Upper lobe of left lung (tissue), 6 donors: ENCODE measurements around the gene SH3PXD2A. TPM values are rescaled to one million over a fixed set of nuclear protein-coding genes. Genes with fewer than 3 reads are reported as not detected.

Experiments
- ATAC-seq, 2 donors: fragments of 200-7000 bp; cut with Tn5 transposase; one replicate each; pipeline ENCODE4 v1.9.1; 2022; ENCODE audit warnings: mild to moderate bottlenecking in 2 of 2, moderate library complexity in 2 of 2; ENCODE audit not compliant: low FRiP score in 2 of 2
- DNase-seq, 2 donors: peaks; one replicate each; pipeline ENCODE4 v3.0.0-alpha.2; 2019 to 2020
- H3K27ac ChIP-seq, 4 donors: fragments of 200-600 bp; sonication (generic); one replicate each; pipeline ENCODE4 v1.5.1; 2016 to 2019
- H3K27me3 ChIP-seq, 4 donors: fragments of 200-600 bp; sonication (generic); one replicate each; pipeline ENCODE4 v1.5.1; 2017 to 2019
- H3K36me3 ChIP-seq, 4 donors: fragments of 200-600 bp; sonication (generic); one replicate each; pipeline ENCODE4 v1.5.1; 2016 to 2019
- H3K4me1 ChIP-seq, 4 donors: fragments of 200-600 bp; sonication (generic); one replicate each; pipeline ENCODE4 v1.5.1; 2018 to 2019
- H3K4me3 ChIP-seq, 4 donors: fragments of 200-600 bp; sonication (generic); one replicate each; pipeline ENCODE4 v1.5.1; 2017 to 2019; ENCODE audit warnings: mild to moderate bottlenecking in 2 of 4, moderate library complexity in 1 of 4
- H3K9me3 ChIP-seq, 4 donors: fragments of 200-600 bp; sonication (generic); one replicate each; pipeline ENCODE4 v1.5.1; 2018 to 2019
- EP300 ChIP-seq, 4 donors: sonication (generic); formaldehyde crosslinking; IDR thresholded peaks; one replicate each; pipeline ENCODE4 v1.5.1; 2017; ENCODE audit warnings: antibody characterized with exemption in 4 of 4, control low read depth in 2 of 4
- POLR2A ChIP-seq, 4 donors: fragments of 450-650 bp; IDR thresholded peaks; one replicate each; pipeline ENCODE4 v1.5.1; 2016 to 2017; ENCODE audit warnings: antibody characterized with exemption in 4 of 4, mild to moderate bottlenecking in 2 of 4
- POLR2AphosphoS5 ChIP-seq, 2 donors: sonication (generic); formaldehyde crosslinking; IDR thresholded peaks; one replicate each; pipeline ENCODE4 v1.5.1; 2017; ENCODE audit warnings: antibody characterized with exemption in 2 of 2
- WGBS, 2 donors: methylation state at CpG; one replicate each; pipeline ENCODE4 v1.1.5; 2017 to 2018; 5-methylcytosine and 5-hydroxymethylcytosine counted together
- total RNA-seq, 6 donors: library from RNA; depleted of rRNA in 4 of 6; stranded (reverse); fragments of >200 nt in 4 of 6; gene quantifications; one replicate each; pipeline versions ENCODE4 v1.1.0 to v1.2.1, GENCODE V29; 2016 to 2021
- TF ChIP-seq, protein P1 (sequence below), 6 experiments: fragments of 450-650 bp in 4 of 6; fragments of 200-600 bp in 2 of 6; sonication (generic) in 2 of 6; IDR thresholded peaks; one replicate each; pipeline ENCODE4 v1.5.1; 2016 to 2019; ENCODE audit warnings: antibody characterized with exemption in 6 of 6
- donor health status: DM: no; HTN: no; CAD: no; lungs with moderate emphysema.
- donor health status: DM: no; HTN: yes; CAD: no; lungs with severe emphysema.

SH3PXD2A gene
- total RNA-seq, 6 donors from 2014 or later: 19.6 to 42.2 (median 30.8) TPM

GRCh38 chr10:103695584-103696005 is 159.8 kb downstream of the SH3PXD2A start:
- H3K27ac ChIP-seq: peak overlapping the region in 2 of 4 donors; percentile 23 to 28
- H3K9me3 ChIP-seq: no peaks in the 10 kb centered on the region
- TF ChIP-seq POLR2AphosphoS5 (IDR thresholded peaks at IDR 0.05) (no peak), POLR2A (IDR thresholded peaks at IDR 0.05) (no peak), EP300 (IDR thresholded peaks at IDR 0.05) (no peak)
- TF ChIP-seq, protein P1, sequence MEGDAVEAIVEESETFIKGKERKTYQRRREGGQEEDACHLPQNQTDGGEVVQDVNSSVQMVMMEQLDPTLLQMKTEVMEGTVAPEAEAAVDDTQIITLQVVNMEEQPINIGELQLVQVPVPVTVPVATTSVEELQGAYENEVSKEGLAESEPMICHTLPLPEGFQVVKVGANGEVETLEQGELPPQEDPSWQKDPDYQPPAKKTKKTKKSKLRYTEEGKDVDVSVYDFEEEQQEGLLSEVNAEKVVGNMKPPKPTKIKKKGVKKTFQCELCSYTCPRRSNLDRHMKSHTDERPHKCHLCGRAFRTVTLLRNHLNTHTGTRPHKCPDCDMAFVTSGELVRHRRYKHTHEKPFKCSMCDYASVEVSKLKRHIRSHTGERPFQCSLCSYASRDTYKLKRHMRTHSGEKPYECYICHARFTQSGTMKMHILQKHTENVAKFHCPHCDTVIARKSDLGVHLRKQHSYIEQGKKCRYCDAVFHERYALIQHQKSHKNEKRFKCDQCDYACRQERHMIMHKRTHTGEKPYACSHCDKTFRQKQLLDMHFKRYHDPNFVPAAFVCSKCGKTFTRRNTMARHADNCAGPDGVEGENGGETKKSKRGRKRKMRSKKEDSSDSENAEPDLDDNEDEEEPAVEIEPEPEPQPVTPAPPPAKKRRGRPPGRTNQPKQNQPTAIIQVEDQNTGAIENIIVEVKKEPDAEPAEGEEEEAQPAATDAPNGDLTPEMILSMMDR (IDR thresholded peaks at IDR 0.05): no peak
- ATAC-seq (peak in 1 of 2 donors; percentile 40), DNase-seq (peak in 1 of 2 donors; percentile 48)
- 56 to 77% methylated on average over 4 of the region's 4 CpGs for WGBS, 2 donors
- H3K4me1 ChIP-seq: peaks cover 19 to 35% (median 26%) of the 10 kb centered on the region in 4 donors
- peaks cover 0 to 3% (median 0%) of the 10 kb centered on the region in 4 donors for H3K36me3 ChIP-seq
- no peak overlapping the region for H3K4me3 ChIP-seq
- H3K27me3 ChIP-seq: peaks cover 0 to 4% (median 0%) of the 10 kb centered on the region in 4 donors

GRCh38 chr10:103693812-103694205 is 161.6 kb downstream of the SH3PXD2A start:
- 47 to 66% methylated on average over 5 of the region's 5 CpGs for WGBS, 2 donors
- DNase-seq (no peak), ATAC-seq (no peak)
- no peaks in the 10 kb centered on the region for H3K36me3 ChIP-seq
- H3K4me3 ChIP-seq: peak overlapping the region in 3 of 4 donors; percentile 29 to 46 (median 44)
- H3K4me1 ChIP-seq: peaks cover 19 to 35% (median 26%) of the 10 kb centered on the region in 4 donors
- H3K27ac ChIP-seq: no peak overlapping the region
- no peaks in the 10 kb centered on the region for H3K9me3 ChIP-seq
- TF ChIP-seq EP300 (IDR thresholded peaks at IDR 0.05): no peak
- TF ChIP-seq, protein P1 (IDR thresholded peaks at IDR 0.05): no peak
- TF ChIP-seq POLR2AphosphoS5 (IDR thresholded peaks at IDR 0.05): no peak
- no peak for TF ChIP-seq POLR2A (IDR thresholded peaks at IDR 0.05)
- peaks cover 0 to 4% (median 0%) of the 10 kb centered on the region in 4 donors for H3K27me3 ChIP-seq

- TF ChIP-seq, protein P1 (IDR thresholded peaks at IDR 0.05): no peak
- TF ChIP-seq EP300 (IDR thresholded peaks at IDR 0.05): no peak
- TF ChIP-seq POLR2AphosphoS5 (IDR thresholded peaks at IDR 0.05): no peak
- no peak for TF ChIP-seq POLR2A (IDR thresholded peaks at IDR 0.05)
- peaks cover 19 to 35% (median 26%) of the 10 kb centered on the region in 4 donors for H3K4me1 ChIP-seq
- DNase-seq (peak in 1 of 2 donors; percentile 88), ATAC-seq (no peak)
- peak overlapping the region in 3 of 4 donors; percentile 29 to 46 (median 44) for H3K4me3 ChIP-seq
- peaks cover 0 to 4% (median 0%) of the 10 kb centered on the region in 4 donors for H3K27me3 ChIP-seq
- no peaks in the 10 kb centered on the region for H3K36me3 ChIP-seq
- no peaks in the 10 kb centered on the region for H3K9me3 ChIP-seq
- 22 to 33% methylated on average over 20 to 55 of the region's 69 CpGs for WGBS, 2 donors
- H3K27ac ChIP-seq: no peak overlapping the region
Observed at GRCh38 chr10:103692952-103693811, 162.2 kb downstream of the SH3PXD2A start.

GRCh38 chr10:103692436-103692951 is 162.9 kb downstream of the SH3PXD2A start:
- peak overlapping the region in 3 of 4 donors; percentile 29 to 46 (median 44) for H3K4me3 ChIP-seq
- no peaks in the 10 kb centered on the region for H3K36me3 ChIP-seq
- TF ChIP-seq EP300 (IDR thresholded peaks at IDR 0.05): no peak
- TF ChIP-seq POLR2AphosphoS5 (IDR thresholded peaks at IDR 0.05): no peak
- H3K4me1 ChIP-seq: peaks cover 19 to 35% (median 26%) of the 10 kb centered on the region in 4 donors
- 49 to 59% methylated on average over 17 to 35 of the region's 35 CpGs for WGBS, 2 donors
- DNase-seq (peak in 1 of 2 donors; percentile 73), ATAC-seq (no peak)
- no peak overlapping the region for H3K27ac ChIP-seq
- peaks cover 0 to 4% (median 0%) of the 10 kb centered on the region in 4 donors for H3K27me3 ChIP-seq
- no peaks in the 10 kb centered on the region for H3K9me3 ChIP-seq
